ENCODE results near the gene HTR3D.
A peak's percentile ranks its signal among the peaks of the same experiment; 100 is the strongest.
"Not testable (repeated sequence)": the region's sequence is repeated elsewhere in the genome, so short reads cannot be mapped to it uniquely, and the experiment has no call there.

HTR3D gene, protein sequence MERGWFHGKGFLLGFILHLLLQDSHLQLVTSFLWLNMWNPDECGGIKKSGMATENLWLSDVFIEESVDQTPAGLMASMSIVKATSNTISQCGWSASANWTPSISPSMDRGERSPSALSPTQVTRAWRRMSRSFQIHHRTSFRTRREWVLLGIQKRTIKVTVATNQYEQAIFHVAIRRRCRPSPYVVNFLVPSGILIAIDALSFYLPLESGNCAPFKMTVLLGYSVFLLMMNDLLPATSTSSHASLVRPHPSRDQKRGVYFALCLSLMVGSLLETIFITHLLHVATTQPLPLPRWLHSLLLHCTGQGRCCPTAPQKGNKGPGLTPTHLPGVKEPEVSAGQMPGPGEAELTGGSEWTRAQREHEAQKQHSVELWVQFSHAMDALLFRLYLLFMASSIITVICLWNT

DNA sequence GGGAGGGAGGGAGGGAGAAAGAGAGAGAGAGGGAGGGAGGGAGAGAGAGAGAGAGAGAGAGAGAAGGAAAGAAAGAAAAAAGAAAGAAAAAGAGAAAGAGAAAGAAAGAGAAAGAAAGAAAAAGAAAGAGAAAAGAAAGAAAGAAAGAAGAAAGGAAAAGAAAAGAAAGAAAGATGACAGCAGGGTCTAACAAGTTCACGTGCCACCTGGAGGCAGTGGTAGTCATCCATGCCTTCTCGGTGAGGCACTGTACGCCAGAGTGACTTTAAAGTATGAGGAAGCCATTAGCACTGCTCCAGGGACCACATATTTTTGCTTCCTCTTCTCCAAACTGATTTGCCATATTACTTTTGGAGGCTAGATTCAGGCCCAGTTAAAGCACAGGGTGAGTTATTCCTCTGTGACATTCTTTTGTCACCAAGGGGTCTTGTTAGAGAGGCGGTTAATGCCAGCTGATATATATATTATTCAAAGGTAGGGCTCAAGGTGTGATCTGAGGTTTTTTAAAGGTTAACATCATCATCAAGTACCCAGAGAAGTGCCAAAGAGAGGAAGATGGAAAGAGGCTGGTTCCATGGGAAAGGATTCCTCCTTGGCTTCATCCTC lies at the start of gene HTR3D:
Gene HTR3D (plus strand): TSS at position 556 of the 606 bp plus-strand sequence. CDS start 0 bp downstream, at position 556.
- DNase-seq = no peak

DNA sequence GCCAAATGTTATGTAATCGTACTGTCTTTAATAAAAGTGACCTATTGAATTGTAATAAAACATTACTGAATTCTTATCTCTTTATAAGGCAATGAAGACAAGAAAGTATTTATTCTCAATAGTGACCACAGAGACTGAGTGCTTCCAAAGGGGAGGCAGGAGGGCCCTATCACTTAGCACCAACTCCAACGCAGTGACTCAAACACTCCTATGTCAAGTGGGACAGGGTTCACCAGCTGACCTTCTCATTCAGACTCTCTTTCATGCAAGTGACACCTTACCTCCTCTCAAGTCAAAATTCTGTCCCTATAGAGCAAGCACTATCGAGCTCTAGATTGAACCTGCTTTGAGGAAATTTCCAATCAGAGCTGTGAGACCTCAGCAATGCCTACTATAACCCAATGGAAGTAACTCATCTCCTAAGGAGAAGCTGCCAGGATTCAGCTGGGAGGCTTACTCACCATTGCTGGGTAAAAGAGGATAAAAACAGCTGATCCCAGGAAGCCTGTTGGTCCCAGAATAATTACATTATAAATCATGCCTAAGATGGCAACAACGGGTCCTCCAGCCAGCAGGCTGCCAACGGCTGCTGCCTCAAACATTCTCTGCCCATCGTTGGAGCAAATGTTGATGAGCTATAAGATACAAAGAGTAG lies 49.4 kb upstream of the HTR3D start:
- no peak for DNase-seq

DNA sequence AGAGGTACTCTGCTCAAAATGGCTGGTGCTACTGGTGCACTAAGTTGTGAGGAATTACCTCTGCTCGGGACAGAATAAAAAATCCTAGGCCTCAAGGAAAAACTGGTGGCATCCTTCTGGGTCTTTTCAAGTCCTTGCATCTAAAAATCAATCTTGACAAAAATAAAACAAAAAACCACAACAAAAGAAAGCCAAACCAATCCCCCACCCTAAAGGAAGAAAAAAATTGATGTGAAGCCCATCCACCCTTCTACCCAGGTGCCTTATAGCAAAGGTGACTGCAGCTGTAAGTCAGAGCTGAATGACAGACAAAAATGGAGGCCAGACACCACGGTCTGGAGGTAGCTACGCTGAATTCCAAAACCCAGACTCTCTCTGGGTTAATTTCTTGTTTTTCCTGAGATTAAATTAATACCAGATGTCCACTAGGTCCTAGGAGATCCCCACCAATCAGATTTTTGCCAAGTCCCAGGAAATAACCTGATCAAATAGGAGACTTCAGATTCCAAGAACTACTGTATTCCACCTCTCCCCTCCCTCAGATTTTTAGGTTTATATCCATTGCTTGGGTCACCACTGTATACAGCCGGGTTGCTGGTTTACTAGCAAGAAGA lies 47.3 kb upstream of the HTR3D start:
- DNase-seq = no peak

DNA sequence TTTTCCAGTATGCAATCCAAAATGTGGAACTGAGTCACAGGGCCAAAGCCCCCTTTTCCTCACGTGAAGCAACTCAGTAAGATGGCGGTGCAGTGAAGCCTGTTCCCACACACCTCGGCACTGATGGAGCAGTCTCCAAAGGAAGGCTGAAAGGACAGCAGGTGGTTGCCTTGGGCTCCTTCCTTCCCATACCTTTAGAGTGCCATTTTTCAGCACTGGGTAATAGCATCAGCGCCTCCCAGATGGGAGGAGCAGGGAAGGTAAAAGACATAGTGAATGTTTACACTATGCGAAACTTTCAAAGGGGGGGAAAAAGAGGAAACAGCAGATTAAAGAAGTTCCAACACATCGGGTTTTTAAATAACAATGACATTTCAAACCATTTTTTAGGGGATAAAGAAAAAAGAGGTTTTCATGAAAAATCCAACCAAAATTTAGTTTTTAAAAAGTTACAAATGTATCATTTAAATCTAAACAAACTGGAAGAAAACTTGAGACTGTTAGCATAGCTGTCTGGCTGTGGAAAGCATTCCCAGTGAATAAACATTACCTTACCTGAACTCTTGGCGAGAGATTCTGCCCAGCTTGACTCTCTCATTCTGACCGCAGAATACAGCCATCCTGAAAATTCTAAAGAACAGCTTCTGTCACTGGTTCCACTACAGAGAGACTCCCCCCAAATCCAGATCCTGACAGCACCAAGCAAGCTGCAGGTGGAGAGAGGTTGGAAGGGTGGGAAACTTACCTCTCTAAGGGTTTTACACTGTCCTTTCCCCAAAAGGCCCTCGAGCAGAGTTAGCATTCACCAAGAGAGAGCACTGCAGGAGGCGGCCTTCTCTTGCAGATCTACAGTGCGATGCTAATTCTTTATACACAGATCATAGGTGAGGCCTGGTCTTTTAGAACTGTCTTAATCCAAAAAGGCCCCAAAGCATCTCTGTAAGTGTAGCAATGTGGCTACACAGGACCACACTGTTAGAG lies 46.5 kb upstream of the HTR3D start:
- no peak for DNase-seq

DNA sequence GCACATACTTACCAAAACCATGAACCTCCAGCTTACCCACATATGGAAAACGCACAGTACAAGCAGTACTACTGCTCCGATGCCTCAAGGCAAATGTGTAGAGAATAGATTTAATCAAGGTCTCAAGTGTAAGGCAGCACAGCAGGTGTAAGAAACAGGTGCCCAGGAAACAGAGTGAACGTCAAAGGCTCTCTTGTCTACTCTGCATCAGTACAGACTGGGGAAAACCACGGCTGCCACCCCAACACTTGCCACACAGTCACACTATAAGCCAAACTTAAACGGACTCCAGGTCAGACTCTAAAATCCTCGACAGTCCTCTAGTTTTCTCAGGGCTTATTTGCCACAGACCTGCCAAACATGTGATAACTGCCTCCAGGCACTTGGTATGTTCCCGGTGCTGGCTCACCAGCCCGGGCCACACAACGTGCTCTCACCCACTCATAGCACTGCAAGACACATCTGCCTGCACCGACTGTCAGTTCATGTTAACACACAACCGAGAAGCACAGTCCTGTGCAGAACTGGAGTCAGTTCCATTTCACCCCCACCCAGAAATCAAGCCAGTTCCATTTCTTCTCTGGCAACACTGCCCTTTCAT lies 44.4 kb upstream of the HTR3D start:
- no peak for DNase-seq

DNA sequence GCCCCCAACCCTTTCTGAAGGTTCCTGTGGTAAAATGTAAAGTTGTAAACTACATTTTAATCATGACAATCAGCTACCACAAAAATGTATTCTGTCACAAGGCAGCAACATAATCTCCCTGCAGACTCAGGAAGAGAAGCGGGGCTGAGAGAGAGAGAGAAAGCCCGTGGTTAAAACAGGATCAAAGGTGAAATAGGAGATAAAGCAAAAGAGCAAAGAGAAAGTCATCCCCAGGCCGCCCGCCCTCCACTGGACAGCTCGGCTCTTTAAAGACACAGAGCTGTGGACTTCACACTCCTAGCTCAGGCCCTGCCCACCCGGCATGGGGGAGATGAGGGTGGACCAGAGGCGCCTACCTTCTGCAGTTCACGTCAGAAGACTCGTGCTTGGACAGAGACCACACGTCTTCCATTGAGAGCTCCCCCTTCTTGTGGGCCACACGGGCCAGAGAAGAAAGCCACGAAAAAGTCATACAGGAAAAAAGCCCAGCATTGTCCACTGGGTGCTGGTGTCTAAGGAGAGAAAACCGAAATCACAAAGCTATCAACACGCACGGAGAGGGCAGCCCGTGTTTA lies 43.2 kb upstream of the HTR3D start:
- no peak for DNase-seq

DNA sequence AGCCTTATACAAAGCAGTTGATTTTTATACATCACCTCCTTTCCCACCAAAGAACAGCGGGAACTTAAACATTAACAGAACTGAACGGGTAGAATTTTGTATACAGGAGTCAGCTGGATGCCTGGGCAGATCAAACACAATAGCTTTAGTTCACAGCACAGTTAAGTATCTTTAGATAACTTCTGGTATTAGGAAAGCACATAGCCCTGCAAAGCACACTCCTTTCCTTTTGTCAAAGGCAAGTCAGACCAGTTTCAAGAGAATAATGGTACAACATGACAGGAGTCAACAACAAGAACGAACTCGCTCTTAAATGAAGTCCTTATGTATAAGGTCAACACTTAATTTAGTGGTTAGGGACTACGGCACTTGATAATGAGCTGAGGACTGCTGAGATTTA lies 40.1 kb upstream of the HTR3D start:
- DNase-seq = no peak

DNA sequence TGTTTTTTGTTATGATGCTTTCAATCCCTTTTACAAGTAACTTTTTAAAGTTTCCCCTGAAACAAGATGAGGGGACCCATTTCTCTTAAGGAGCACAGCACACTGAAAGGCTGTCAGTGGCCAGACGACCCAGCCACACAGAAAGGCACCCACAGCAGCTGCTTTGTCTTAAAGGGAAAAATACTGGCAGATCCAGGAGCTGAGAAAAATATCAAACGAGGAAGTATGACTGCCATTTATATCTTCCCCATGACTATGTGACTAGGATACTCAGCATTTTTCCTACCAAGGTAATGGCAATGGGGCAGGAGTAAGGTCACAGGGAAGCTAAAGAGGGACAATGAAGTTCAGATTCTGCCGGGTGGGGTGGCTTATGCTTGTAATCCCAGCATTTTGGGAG lies 29.8 kb upstream of the HTR3D start:
- DNase-seq = no peak

DNA sequence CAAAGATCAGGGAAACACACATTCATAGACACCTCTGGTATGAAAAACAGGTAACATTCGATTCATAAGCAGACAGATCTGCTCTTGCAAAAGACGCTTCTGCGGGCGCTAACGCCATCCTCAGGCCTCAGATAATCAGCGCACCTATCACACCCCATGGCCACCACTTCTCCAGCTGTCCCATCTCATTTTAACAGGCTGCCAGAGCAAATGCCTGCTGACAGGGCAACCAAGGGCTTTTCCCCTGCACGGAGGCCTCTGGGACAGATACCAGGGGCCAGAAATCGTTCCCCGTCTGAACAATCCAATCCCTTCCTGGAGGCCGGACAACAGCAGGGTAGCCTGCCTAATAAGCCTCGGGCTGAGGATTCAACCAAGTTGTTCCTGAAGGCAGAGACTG lies 29.1 kb upstream of the HTR3D start:
- no peak for DNase-seq

DNA sequence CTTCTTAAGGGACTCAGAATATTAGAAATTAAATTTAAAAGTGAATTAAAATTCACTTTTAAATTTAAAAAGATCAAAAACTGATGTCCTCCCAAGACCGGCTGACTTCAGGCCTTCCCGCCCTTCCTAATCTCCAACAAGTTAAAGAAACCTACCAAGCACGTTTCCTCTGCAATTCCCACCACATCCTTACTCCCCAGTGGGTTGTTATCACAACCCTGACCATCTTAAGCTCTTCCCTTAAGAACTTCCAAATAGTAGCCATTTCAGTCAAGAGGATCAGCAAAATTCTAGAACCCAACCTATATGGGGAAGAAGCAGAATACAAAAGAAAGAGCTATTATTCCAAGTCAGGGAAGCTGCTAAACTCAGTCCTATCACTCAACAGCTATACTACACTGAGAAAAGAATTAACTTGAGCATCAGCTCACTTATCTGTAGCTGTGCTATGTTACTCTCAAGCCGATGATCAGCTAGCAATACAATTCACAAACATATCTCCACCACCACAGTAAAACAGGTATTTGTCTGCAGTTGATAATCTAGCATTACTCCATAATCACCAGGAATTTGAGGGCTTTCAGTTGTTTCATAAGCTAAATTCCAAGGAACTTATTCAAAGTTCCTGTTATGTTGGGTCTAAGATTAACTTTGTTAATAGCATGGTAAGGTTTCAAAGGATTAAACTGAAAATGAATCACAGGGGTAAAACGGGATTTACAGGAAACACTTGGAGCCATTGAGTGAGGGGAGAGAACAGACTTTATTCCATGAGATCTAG lies 28.2 kb upstream of the HTR3D start:
- no peak for DNase-seq

DNA sequence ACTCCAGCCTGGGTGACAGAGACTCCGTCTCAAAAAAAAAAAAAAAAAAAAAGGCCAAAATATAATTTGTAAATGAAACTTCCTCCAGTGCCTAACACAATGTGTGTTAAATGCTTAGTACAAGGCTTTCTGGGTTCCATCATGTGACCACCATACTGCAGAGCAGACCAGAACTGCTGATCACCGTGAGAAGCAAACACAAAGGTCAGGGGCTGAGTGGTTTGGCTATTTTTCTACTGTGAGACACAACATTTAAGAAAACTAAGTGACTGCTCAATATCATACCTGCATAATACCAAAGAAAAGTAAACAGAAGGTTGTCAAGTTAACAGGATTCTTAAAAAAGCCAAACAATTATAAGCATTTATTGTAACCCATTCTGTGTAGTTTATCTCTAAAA lies 27.1 kb upstream of the HTR3D start:
- DNase-seq = no peak

DNA sequence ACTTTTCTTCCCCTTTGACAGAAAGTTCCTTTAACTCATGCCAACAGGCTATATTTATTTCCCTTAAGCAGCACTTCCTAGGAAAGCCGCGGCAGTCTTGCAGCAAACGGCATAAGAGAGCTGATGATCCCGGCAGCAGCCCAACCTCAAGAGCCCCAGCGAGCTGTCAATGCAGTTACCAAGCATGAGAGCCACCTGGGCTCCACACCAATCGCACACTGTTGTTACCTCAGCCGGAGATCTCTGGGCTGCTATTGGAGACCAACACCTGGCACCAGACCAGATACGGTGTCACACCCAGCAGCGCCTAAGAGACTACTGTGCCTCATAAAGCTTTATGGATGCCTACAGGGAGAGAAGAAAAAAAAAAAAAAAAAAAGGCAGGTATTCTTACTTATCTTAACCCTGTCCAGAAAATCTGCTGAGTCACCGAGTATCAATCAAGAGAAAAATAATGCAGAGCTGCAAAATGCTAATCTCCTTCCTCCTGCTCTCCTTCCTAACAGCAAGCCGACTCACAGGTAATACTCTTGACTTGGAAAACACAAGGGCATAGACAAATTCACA lies 25.5 kb upstream of the HTR3D start:
- DNase-seq = peak in 1 of 2 donors; percentile 11

DNA sequence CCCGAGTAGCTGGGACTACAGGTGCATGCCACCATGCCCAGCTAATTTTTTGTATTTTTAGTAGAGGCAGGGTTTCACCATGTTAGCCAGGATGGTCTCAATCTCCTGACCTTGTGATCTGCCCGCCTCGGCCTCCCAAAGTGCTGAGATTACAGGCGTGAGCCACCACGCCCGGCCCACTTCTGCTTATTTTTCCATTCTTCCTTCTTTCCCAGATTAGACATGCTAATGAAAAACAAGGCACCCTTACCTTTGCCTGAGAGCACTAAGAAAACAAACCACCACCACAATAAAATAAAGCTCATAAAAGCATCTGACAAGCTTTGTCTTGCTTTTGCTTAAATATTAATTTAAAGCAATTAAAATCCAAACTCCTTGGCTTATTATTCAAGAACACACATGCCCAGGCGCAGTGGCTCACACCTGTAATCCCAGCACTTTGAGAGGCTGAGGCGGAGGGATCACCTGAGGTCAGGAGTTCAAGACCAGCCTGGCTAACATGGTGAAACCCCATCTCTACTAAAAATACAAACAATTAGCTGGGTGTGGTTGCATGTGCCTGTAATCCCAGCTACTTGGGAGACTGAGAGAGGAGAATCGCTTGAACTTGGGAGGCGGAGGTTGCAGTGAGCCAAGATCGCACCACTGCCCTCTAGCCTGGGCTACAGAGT lies 24.3 kb upstream of the HTR3D start:
- DNase-seq = not testable (repeated sequence)

DNA sequence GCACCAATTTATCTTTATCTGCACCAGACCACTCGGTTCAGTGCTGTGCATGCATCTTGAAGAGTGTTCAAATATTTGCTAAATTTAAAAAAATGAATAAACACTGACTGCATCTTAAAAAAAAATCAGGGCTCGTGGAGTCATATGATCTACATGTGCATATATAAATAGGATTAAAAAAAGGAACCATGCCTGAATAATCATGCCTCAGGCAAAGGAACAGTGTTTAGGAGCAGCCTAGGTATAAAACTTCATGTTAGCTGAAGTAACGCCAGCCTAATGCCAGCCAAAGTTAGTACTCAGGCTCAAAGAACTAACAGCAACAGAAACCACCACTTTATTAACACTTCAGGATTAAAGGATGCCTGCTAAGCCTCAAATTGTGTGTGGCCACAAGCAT lies 23.4 kb upstream of the HTR3D start:
- DNase-seq = no peak

DNA sequence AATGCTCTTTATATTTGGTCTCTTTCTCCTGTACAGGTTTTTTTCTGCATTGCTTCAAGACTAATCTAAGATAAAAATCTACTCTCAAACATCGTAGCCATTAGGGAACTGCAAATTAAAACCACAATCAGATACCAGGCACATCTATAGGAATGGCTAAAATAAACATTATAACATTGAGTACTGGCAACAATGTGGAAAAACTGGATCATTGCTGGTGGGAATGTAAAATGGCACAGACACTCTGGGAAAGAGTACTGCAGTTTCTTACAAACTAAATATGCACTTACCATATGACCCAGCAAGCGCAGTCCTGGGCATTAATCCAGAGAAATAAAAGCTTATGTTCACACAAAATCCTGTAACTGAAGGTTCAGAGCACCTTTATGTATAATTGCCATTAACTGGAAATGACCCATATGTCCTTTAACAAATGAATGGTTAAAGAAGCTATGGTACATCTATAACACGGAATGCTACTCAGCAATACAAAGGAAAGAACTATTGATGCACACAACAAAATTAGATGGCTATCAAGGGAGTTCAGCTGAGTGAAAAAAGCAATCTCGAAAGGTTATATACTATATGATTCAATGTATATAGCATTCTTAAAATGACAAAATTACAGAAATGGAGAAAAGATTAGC lies 20.2 kb upstream of the HTR3D start:
- DNase-seq = no peak

DNA sequence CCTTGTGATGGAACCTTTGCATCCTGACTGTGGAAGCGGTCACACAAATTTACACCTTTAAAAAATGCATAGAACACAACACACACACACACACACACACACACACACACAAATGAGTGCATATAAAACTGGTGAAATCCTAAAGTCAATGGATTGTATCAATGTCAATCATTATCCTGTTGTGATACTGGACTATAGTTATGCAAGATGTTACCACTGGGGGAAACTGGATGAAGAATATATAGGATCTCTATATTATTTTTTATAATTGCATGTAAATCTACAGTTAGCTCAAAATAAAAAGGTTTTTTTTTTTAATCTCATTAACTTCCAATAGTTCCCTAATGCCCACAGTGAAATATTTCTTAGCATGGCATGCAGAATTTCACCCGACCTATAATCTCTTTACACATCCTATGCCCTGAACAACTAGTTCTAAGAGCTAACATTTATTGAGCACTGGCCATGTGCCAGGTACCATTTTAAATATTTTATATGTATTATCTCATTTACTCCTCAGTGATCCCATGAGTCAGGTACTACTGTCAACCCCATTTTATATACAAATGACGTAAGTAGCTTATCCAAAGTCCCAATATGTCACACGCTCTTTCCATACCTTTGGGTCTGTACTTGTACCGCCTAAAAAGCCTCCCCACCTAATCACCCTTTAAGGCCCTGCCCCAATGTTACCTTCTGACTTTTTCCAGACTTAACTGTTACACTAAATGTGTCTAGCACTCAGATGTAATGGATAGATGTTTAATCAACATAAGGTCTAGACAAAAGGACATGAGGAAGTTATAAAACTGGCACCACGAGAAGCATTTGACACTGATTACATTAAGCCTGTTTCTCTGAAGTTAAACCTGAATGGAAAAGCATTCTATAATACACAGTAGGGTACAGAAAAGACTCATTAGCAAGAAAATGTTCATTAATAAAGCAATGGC lies 19.3 kb upstream of the HTR3D start:
- no peak for DNase-seq

DNA sequence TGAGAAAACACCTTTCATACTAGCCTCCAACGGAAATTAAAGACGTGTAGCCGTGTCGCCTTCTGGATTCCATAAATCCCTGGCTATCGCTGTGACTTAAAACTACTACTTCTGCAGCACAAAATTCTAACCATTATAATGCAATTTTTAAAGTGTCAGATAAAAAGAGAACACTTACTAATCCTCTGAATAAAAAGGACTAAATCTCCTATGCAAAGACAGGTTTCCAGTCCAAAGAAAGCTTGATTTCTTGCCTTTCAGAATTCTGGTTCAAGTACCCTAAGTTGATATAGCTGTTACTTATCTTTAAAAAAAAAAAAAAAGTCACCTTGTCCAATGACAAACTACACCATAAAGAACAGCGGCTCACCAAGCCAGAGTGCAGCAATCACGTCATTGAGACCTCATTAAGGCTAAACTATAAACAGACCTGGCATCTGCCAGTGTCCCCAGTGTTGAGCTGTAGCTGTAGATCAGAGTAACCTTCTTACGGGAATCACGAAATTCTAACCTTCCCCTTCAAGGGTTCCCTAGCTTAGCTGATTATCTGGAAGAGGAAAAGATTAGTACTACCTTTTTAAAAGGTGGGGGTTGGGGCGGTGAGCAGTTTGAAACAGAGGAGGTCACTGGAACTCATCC lies 16.0 kb upstream of the HTR3D start:
- no peak for DNase-seq

DNA sequence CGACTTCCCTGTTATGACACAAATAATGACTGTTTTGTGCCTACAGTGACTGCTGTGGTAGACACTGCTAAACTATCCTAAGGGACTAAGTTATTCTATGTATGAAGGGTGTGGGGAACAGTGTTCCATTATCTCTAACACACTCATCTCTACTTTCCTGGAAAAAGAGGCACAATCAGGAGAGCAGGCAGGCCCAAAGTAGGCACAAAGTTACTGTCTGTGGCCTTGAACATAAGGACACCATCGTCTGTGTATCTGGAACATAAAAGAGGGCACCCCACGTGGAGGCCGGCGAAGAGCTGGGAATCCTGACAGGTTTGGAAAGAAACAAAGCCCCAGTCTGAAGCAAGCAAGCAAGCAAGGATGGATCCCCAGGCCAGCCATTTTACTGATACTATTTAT lies 15.4 kb upstream of the HTR3D start:
- no peak for DNase-seq

Measured in stimulated activated CD4-positive, alpha-beta T cell treated with anti-CD3 and anti-CD28 coated beads, Interleukin-2, amount 100 ng/mL, for 48 hours (primary cell).